Medulla oblongata (tissue), 1 donor: Measurements from ENCODE around the gene TMEM108.

Experiments used
- DNase-seq: peaks from one replicate; pipeline ENCODE4 v3.0.0-alpha.2; 2015; ENCODE audit errors: extremely low spot score

TMEM108 gene

GRCh38 chr3:133330522-133330921, 292.3 kb downstream of the TMEM108 start:
- no peak for DNase-seq

GRCh38 chr3:133354721-133355120, 316.5 kb downstream of the TMEM108 start:
- no peak for DNase-seq

- no peak for DNase-seq
Observed at GRCh38 chr3:133360476-133360875, 322.3 kb downstream of the TMEM108 start.

GRCh38 chr3:133361011-133361410, 322.8 kb downstream of the TMEM108 start:
- no peak for DNase-seq

GRCh38 chr3:133361435-133361834, 323.2 kb downstream of the TMEM108 start:
- no peak for DNase-seq

GRCh38 chr3:133362539-133362938, 324.3 kb downstream of the TMEM108 start:
- no peak for DNase-seq

GRCh38 chr3:133364704-133365103, 326.5 kb downstream of the TMEM108 start:
- no peak for DNase-seq

- DNase-seq, result no peak
Observed at GRCh38 chr3:133366921-133367320, 328.7 kb downstream of the TMEM108 start.

- DNase-seq, result no peak
Observed at GRCh38 chr3:133367403-133367802, 329.2 kb downstream of the TMEM108 start.

GRCh38 chr3:133367956-133368355, 329.8 kb downstream of the TMEM108 start:
- DNase-seq, result no peak

GRCh38 chr3:133368371-133369067, 330.3 kb downstream of the TMEM108 start:
- DNase-seq, result no peak

GRCh38 chr3:133369068-133369440, 330.9 kb downstream of the TMEM108 start:
- DNase-seq, result no peak

- DNase-seq, result no peak
Observed at GRCh38 chr3:133371181-133371580, 333.0 kb downstream of the TMEM108 start.

GRCh38 chr3:133371676-133372075, 333.5 kb downstream of the TMEM108 start:
- DNase-seq, result no peak

- no peak for DNase-seq
Observed at GRCh38 chr3:133374708-133375402, 336.7 kb downstream of the TMEM108 start.

- no peak for DNase-seq
Observed at GRCh38 chr3:133375403-133375745, 337.2 kb downstream of the TMEM108 start.

- DNase-seq, result no peak
Observed at GRCh38 chr3:133376810-133377209, 338.6 kb downstream of the TMEM108 start.

- peak; percentile 70 for DNase-seq
Observed at GRCh38 chr3:133377396-133377795, 339.2 kb downstream of the TMEM108 start.

GRCh38 chr3:133379926-133380325, 341.7 kb downstream of the TMEM108 start:
- no peak for DNase-seq

GRCh38 chr3:133380481-133381225, 342.5 kb downstream of the TMEM108 start:
- no peak for DNase-seq

- no peak for DNase-seq
Observed at GRCh38 chr3:133381346-133382109, 343.3 kb downstream of the TMEM108 start.

GRCh38 chr3:133383175-133383574, 345.0 kb downstream of the TMEM108 start:
- DNase-seq, result no peak
